DND-41 (cell line): ENCODE measurements around the gene HES6.

ENCODE experiments used
- ATAC-seq: fragments of 200-7000 bp; cut with Tn5 transposase; 3 replicates; pipeline ENCODE4 v1.9.1; 2021; ENCODE audit warnings: low read depth; ENCODE audit not compliant: insufficient read depth
- DNase-seq: peaks from one replicate; pipeline ENCODE4 v3.0.0-alpha.2; 2020
- H2AFZ ChIP-seq: 2 replicates; pipeline ENCODE4 v1.6.0; 2012; ENCODE audit warnings: low read depth, low read length
- H3K27ac ChIP-seq: 2 replicates; pipeline ENCODE4 v1.5.1; 2012; ENCODE audit warnings: low read length, inconsistent platforms
- H3K27me3 ChIP-seq: fragments of 200-600 bp; sonication (generic); 2 replicates; pipeline ENCODE4 v1.6.0; 2012; ENCODE audit warnings: low read length, mild to moderate bottlenecking, inconsistent platforms; ENCODE audit not compliant: insufficient read depth, poor library complexity
- H3K36me3 ChIP-seq: 2 replicates; pipeline ENCODE4 v1.5.1; 2012; ENCODE audit warnings: low read length, inconsistent platforms; ENCODE audit not compliant: insufficient read depth
- H3K4me1 ChIP-seq: 2 replicates; pipeline ENCODE4 v1.5.1; 2012; ENCODE audit warnings: mild to moderate bottlenecking, low read length; ENCODE audit not compliant: insufficient read depth
- H3K4me2 ChIP-seq: 2 replicates; pipeline ENCODE4 v1.6.0; 2012; ENCODE audit warnings: mild to moderate bottlenecking, moderate library complexity, low read length, inconsistent platforms; ENCODE audit not compliant: insufficient read depth
- H3K4me3 ChIP-seq, 2 experiments: fragments of 200-600 bp in 1 of 2; shearing (Covaris generic) in 1 of 2; 2 replicates each; pipeline ENCODE4 v1.5.1; 2012 to 2016; ENCODE audit warnings: inconsistent platforms in 2 of 2, low read length in 2 of 2, mild to moderate bottlenecking in 2 of 2, low read depth in 1 of 2, moderate library complexity in 1 of 2
- H3K79me2 ChIP-seq: 2 replicates; pipeline ENCODE4 v1.6.0; 2012; ENCODE audit warnings: low read length, inconsistent platforms; ENCODE audit not compliant: insufficient read depth
- H3K9ac ChIP-seq: 2 replicates; pipeline ENCODE4 v1.6.0; 2012; ENCODE audit warnings: low read depth, mild to moderate bottlenecking, inconsistent platforms, low read length, moderate library complexity
- H3K9me3 ChIP-seq: 2 replicates; pipeline ENCODE4 v1.5.1; 2012; ENCODE audit warnings: low read length, moderate library complexity, mild to moderate bottlenecking, inconsistent platforms; ENCODE audit not compliant: insufficient read depth, severe bottlenecking
- H4K20me1 ChIP-seq: 2 replicates; pipeline ENCODE4 v1.6.0; 2012; ENCODE audit warnings: low read length; ENCODE audit not compliant: insufficient read depth
- CTCF ChIP-seq: IDR thresholded peaks from 2 replicates; pipeline ENCODE4 v1.5.1; 2012; ENCODE audit warnings: borderline replicate concordance, low read length, moderate library complexity, mild to moderate bottlenecking; ENCODE audit not compliant: poor library complexity, severe bottlenecking; ENCODE audit errors: extremely low read depth
- EZH2 ChIP-seq: IDR thresholded peaks from 3 replicates; pipeline ENCODE4 v1.6.1; 2012; ENCODE audit warnings: borderline replicate concordance, low read depth, mild to moderate bottlenecking, moderate library complexity, low read length, inconsistent platforms; ENCODE audit not compliant: severe bottlenecking

The HES6 gene

GRCh38 chr2:238260883-238261282, 21.0 kb upstream of the HES6 start:
- H2AFZ ChIP-seq, result no peak overlapping the region
- H3K4me2 ChIP-seq, result no peak overlapping the region
- H3K27ac ChIP-seq, result no peak overlapping the region
- H3K9me3 ChIP-seq, result no peaks in the 10 kb centered on the region
- TF ChIP-seq CTCF, result no peak
- TF ChIP-seq EZH2, result no peak
- peaks cover 85% of the 10 kb centered on the region for H3K36me3 ChIP-seq
- H3K4me1 ChIP-seq, result no peaks in the 10 kb centered on the region
- no peaks in the 10 kb centered on the region for H3K27me3 ChIP-seq
- DNase-seq, result no peak
- H3K9ac ChIP-seq, result no peak overlapping the region
- H3K4me3 ChIP-seq, result no peak overlapping the region
- no peaks in the 10 kb centered on the region for H3K79me2 ChIP-seq
- no peaks in the 10 kb centered on the region for H4K20me1 ChIP-seq
- ATAC-seq, result no peak

GRCh38 chr2:238259061-238260020, 19.5 kb upstream of the HES6 start:
- Histone ChIP-seq H3K27me3 (no peaks in the 10 kb centered on the region), H3K36me3 (peaks cover 88% of the 10 kb centered on the region), H3K27ac (no peak overlapping the region), H4K20me1 (no peaks in the 10 kb centered on the region), H3K4me2 (no peak overlapping the region), H3K4me3 (no peak overlapping the region), H3K4me1 (no peaks in the 10 kb centered on the region), H2AFZ (no peak overlapping the region), H3K9ac (no peak overlapping the region), H3K9me3 (no peaks in the 10 kb centered on the region), H3K79me2 (no peaks in the 10 kb centered on the region)
- no peak for DNase-seq
- ATAC-seq, result no peak
- TF ChIP-seq CTCF (peak; percentile 36), EZH2 (no peak)

GRCh38 chr2:238257786-238258700, 18.2 kb upstream of the HES6 start:
- Histone ChIP-seq H3K9me3 (no peaks in the 10 kb centered on the region), H3K4me1 (no peaks in the 10 kb centered on the region), H3K79me2 (no peaks in the 10 kb centered on the region), H3K27me3 (no peaks in the 10 kb centered on the region), H3K4me2 (no peak overlapping the region), H3K36me3 (peaks cover 87% of the 10 kb centered on the region), H4K20me1 (no peaks in the 10 kb centered on the region), H2AFZ (no peak overlapping the region), H3K27ac (no peak overlapping the region), H3K4me3 (no peak overlapping the region), H3K9ac (no peak overlapping the region)
- TF ChIP-seq CTCF (no peak), EZH2 (no peak)
- DNase-seq (no peak), ATAC-seq (no peak)
